ENCODE results near the gene HOXA6. TPM values are rescaled to one million over a fixed set of nuclear protein-coding genes. Genes with fewer than 3 reads are reported as not detected.
A peak's percentile ranks its signal among the peaks of the same experiment; 100 is the strongest.

Gene HOXA6
- total and polyA plus RNA-seq, 2 experiments from 2014 or later, result not detected

DNA sequence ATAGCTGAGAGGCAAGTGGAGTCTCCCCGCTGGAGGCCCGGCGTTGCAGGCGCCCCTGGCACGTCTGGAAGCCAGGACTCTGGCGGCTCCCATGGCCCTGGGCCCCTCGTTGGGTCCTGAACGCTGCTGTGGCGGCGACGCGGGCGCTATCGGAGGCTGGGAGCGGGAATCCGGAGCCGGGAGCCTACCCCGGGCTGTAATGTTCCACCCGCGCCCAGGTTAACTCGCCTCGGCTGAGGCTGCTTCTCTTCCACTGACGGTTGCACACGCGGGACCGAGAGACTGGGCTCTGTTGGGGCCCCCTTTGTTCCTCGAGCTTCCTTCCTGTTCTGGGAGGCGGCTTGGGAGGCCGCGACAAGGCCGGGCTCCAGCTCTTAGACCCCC is 2.8 kb downstream of the HOXA6 start:
- Histone ChIP-seq H3K27me3 (ENCODE audit: insufficient read depth) (peaks cover 100% of the 10 kb centered on the region), H3K4me3 (no peak overlapping the region), H3K79me2 (replicated peaks; ENCODE audit: insufficient read depth) (no peaks in the 10 kb centered on the region), H3K27ac (ENCODE audit: low read depth) (no peak overlapping the region), H3F3A (replicated peaks; ENCODE audit: low read depth) (peaks cover 38% of the 10 kb centered on the region), H4K20me1 (replicated peaks; ENCODE audit: insufficient read depth) (peaks cover 46% of the 10 kb centered on the region), H3K36me3 (ENCODE audit: insufficient read depth) (no peaks in the 10 kb centered on the region), H3K9me2 (ENCODE audit: insufficient read depth) (no peaks in the 10 kb centered on the region), H3K4me2 (0 out of 2 replicates have a peak overlapping the region, but pooled peaks have one; percentile 26), H3K4me1 (ENCODE audit: insufficient read depth) (peaks cover 35% of the 10 kb centered on the region), H2AFZ (no peak overlapping the region)
- Mint-ChIP-seq H3K9me3 (peaks cover 28% of the 10 kb centered on the region), H3K36me3 (ENCODE audit: low read depth) (no peaks in the 10 kb centered on the region; the same call in 2 of the 3 replicates), H3K27ac (no peak overlapping the region), H3K27me3 (ENCODE audit: insufficient read depth, low read depth, poor library complexity) (peaks cover 100% of the 10 kb centered on the region), H3K4me1 (peaks cover 19% of the 10 kb centered on the region), H3K4me3 (peak overlapping the region; percentile 9; the same call in 1 of the 3 replicates)
- peak; percentile 54 for DNase-seq (ENCODE audit: low spot score)
- peak; percentile 4; the same call in 2 of the 3 replicates for ATAC-seq
- TF ChIP-seq ZNF331 (CRISPR knock-in tag; IDR thresholded peaks at IDR 0.05; ENCODE audit: low read depth) (no peak), POLR2AphosphoS5 (IDR thresholded peaks at IDR 0.05; ENCODE audit: low read depth) (no peak), STAT1 (IDR thresholded peaks at IDR 0.05; ENCODE audit: unreplicated experiment) (no peak), NANOG (IDR thresholded peaks at IDR 0.05; ENCODE audit: borderline replicate concordance) (no peak), ZNF114 (CRISPR knock-in tag; IDR thresholded peaks at IDR 0.05) (no peak), JUNB (IDR thresholded peaks at IDR 0.05; ENCODE audit: unreplicated experiment) (no peak), EZH2 (IDR thresholded peaks at IDR 0.05; ENCODE audit: low read depth, unreplicated experiment) (no peak), EZH2phosphoT487 (IDR thresholded peaks at IDR 0.05; ENCODE audit: unreplicated experiment) (no peak), CREB1 (CRISPR knock-in tag; IDR thresholded peaks at IDR 0.05; ENCODE audit: low read depth) (no peak)
- TF ChIP-seq, protein P1, sequence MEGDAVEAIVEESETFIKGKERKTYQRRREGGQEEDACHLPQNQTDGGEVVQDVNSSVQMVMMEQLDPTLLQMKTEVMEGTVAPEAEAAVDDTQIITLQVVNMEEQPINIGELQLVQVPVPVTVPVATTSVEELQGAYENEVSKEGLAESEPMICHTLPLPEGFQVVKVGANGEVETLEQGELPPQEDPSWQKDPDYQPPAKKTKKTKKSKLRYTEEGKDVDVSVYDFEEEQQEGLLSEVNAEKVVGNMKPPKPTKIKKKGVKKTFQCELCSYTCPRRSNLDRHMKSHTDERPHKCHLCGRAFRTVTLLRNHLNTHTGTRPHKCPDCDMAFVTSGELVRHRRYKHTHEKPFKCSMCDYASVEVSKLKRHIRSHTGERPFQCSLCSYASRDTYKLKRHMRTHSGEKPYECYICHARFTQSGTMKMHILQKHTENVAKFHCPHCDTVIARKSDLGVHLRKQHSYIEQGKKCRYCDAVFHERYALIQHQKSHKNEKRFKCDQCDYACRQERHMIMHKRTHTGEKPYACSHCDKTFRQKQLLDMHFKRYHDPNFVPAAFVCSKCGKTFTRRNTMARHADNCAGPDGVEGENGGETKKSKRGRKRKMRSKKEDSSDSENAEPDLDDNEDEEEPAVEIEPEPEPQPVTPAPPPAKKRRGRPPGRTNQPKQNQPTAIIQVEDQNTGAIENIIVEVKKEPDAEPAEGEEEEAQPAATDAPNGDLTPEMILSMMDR (conservative IDR thresholded peaks at IDR 0.05; ENCODE audit: low read depth in 2 of 2), result no peak
- TF ChIP-seq, protein P2, sequence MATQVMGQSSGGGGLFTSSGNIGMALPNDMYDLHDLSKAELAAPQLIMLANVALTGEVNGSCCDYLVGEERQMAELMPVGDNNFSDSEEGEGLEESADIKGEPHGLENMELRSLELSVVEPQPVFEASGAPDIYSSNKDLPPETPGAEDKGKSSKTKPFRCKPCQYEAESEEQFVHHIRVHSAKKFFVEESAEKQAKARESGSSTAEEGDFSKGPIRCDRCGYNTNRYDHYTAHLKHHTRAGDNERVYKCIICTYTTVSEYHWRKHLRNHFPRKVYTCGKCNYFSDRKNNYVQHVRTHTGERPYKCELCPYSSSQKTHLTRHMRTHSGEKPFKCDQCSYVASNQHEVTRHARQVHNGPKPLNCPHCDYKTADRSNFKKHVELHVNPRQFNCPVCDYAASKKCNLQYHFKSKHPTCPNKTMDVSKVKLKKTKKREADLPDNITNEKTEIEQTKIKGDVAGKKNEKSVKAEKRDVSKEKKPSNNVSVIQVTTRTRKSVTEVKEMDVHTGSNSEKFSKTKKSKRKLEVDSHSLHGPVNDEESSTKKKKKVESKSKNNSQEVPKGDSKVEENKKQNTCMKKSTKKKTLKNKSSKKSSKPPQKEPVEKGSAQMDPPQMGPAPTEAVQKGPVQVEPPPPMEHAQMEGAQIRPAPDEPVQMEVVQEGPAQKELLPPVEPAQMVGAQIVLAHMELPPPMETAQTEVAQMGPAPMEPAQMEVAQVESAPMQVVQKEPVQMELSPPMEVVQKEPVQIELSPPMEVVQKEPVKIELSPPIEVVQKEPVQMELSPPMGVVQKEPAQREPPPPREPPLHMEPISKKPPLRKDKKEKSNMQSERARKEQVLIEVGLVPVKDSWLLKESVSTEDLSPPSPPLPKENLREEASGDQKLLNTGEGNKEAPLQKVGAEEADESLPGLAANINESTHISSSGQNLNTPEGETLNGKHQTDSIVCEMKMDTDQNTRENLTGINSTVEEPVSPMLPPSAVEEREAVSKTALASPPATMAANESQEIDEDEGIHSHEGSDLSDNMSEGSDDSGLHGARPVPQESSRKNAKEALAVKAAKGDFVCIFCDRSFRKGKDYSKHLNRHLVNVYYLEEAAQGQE (IDR thresholded peaks at IDR 0.05; ENCODE audit: unreplicated experiment), result no peak
- TF ChIP-seq, protein P3, sequence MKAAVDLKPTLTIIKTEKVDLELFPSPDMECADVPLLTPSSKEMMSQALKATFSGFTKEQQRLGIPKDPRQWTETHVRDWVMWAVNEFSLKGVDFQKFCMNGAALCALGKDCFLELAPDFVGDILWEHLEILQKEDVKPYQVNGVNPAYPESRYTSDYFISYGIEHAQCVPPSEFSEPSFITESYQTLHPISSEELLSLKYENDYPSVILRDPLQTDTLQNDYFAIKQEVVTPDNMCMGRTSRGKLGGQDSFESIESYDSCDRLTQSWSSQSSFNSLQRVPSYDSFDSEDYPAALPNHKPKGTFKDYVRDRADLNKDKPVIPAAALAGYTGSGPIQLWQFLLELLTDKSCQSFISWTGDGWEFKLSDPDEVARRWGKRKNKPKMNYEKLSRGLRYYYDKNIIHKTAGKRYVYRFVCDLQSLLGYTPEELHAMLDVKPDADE (IDR thresholded peaks at IDR 0.05), result no peak
- TF ChIP-seq, protein P4, sequence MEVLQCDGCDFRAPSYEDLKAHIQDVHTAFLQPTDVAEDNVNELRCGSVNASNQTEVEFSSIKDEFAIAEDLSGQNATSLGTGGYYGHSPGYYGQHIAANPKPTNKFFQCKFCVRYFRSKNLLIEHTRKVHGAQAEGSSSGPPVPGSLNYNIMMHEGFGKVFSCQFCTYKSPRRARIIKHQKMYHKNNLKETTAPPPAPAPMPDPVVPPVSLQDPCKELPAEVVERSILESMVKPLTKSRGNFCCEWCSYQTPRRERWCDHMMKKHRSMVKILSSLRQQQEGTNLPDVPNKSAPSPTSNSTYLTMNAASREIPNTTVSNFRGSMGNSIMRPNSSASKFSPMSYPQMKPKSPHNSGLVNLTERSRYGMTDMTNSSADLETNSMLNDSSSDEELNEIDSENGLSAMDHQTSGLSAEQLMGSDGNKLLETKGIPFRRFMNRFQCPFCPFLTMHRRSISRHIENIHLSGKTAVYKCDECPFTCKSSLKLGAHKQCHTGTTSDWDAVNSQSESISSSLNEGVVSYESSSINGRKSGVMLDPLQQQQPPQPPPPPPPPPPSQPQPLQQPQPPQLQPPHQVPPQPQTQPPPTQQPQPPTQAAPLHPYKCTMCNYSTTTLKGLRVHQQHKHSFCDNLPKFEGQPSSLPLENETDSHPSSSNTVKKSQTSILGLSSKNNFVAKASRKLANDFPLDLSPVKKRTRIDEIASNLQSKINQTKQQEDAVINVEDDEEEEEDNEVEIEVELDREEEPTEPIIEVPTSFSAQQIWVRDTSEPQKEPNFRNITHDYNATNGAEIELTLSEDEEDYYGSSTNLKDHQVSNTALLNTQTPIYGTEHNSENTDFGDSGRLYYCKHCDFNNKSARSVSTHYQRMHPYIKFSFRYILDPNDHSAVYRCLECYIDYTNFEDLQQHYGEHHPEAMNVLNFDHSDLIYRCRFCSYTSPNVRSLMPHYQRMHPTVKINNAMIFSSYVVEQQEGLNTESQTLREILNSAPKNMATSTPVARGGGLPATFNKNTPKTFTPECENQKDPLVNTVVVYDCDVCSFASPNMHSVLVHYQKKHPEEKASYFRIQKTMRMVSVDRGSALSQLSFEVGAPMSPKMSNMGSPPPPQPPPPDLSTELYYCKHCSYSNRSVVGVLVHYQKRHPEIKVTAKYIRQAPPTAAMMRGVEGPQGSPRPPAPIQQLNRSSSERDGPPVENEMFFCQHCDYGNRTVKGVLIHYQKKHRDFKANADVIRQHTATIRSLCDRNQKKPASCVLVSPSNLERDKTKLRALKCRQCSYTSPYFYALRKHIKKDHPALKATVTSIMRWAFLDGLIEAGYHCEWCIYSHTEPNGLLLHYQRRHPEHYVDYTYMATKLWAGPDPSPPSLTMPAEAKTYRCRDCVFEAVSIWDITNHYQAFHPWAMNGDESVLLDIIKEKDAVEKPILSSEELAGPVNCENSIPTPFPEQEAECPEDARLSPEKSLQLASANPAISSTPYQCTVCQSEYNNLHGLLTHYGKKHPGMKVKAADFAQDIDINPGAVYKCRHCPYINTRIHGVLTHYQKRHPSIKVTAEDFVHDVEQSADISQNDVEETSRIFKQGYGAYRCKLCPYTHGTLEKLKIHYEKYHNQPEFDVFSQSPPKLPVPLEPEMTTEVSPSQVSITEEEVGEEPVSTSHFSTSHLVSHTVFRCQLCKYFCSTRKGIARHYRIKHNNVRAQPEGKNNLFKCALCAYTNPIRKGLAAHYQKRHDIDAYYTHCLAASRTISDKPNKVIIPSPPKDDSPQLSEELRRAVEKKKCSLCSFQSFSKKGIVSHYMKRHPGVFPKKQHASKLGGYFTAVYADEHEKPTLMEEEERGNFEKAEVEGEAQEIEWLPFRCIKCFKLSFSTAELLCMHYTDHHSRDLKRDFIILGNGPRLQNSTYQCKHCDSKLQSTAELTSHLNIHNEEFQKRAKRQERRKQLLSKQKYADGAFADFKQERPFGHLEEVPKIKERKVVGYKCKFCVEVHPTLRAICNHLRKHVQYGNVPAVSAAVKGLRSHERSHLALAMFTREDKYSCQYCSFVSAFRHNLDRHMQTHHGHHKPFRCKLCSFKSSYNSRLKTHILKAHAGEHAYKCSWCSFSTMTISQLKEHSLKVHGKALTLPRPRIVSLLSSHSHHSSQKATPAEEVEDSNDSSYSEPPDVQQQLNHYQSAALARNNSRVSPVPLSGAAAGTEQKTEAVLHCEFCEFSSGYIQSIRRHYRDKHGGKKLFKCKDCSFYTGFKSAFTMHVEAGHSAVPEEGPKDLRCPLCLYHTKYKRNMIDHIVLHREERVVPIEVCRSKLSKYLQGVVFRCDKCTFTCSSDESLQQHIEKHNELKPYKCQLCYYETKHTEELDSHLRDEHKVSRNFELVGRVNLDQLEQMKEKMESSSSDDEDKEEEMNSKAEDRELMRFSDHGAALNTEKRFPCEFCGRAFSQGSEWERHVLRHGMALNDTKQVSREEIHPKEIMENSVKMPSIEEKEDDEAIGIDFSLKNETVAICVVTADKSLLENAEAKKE (CRISPR knock-in tag; IDR thresholded peaks at IDR 0.05), result no peak

Data from GM23338 (cell line).